ENCODE results near the gene CRTAC1. TPM values are rescaled to one million over a fixed set of nuclear protein-coding genes. Genes with fewer than 3 reads are reported as not detected.

The CRTAC1 gene
- polyA plus RNA-seq, 2 of the 4 experiments (the other 2 are of a cell fraction): 0.32 to 0.39 TPM

GRCh38 chr10:97851341-97852001, 178.9 kb downstream of the CRTAC1 start:
- H3K4me2 ChIP-seq: no peak overlapping the region
- ChIA-PET CTCF (interaction anchor here (0.7 to 7.8 kb wide), 6 partner anchors 8 to 60 kb away, joined by 3 to 62 read pairs (median 3); no protein-coding TSS in a partner anchor), POLR2A (no interaction called here)
- ATAC-seq (no peak), FAIRE-seq (no peak), DNase-seq (ENCODE audit: low read depth in 1 of 2, low spot score in 1 of 2) (no peak)
- no peaks in the 10 kb centered on the region for H3K9me3 ChIP-seq
- 80% methylated on average over 7 of the region's 7 CpGs for WGBS (ENCODE audit: missing lambda C conversion rate)
- no peak overlapping the region for H3K27ac ChIP-seq
- no peak overlapping the region for H3K4me3 ChIP-seq
- peaks cover 6% of the 10 kb centered on the region; the same call in 2 of the 3 replicates for H3K4me1 ChIP-seq
- TF ChIP-seq CBX2 (IDR thresholded peaks at IDR 0.05; ENCODE audit: borderline replicate concordance, low read depth) (no peak), RAD21 (conservative IDR thresholded peaks at IDR 0.05 in 1 of 2, IDR thresholded peaks at IDR 0.05 in 1 of 2) (no peak), POLR2AphosphoS2 (conservative IDR thresholded peaks at IDR 0.05; ENCODE audit: low read length) (no peak), GATA3 (IDR thresholded peaks at IDR 0.05; ENCODE audit: borderline replicate concordance) (no peak), FOSL2 (IDR thresholded peaks at IDR 0.05) (no peak), FOSL2 (CRISPR knock-in tag; IDR thresholded peaks at IDR 0.05) (no peak)

- Histone ChIP-seq H3K4me3 (peak overlapping the region; percentile 84), H3K9me3 (no peaks in the 10 kb centered on the region), H3K4me1 (peaks cover 6% of the 10 kb centered on the region; the same call in 2 of the 3 replicates), H3K4me2 (peak overlapping the region; percentile 98), H3K27ac (peak overlapping the region in 1 of 2 experiments; percentile 83; a peak in 1 of 6 replicates)
- FAIRE-seq (no peak), DNase-seq (ENCODE audit: low read depth in 1 of 2, low spot score in 1 of 2) (no peak), ATAC-seq (no peak)
- ChIA-PET POLR2A (interaction anchor here (1.0 kb wide), 1 partner anchor 19 kb away, joined by 3 read pairs; no protein-coding TSS in a partner anchor), CTCF (interaction anchor here (0.7 to 7.8 kb wide), 7 partner anchors 9 to 193 kb away, joined by 3 to 62 read pairs (median 3); no protein-coding TSS in a partner anchor)
- TF ChIP-seq HEYL (CRISPR knock-in tag; IDR thresholded peaks at IDR 0.05) (no peak), HMGXB4 (CRISPR knock-in tag; IDR thresholded peaks at IDR 0.05; ENCODE audit: borderline replicate concordance) (no peak), REST (IDR thresholded peaks at IDR 0.05) (peak; percentile 44; the same call in 1 of the 2 replicates)
- WGBS (ENCODE audit: missing lambda C conversion rate): 66% methylated on average over 13 of the region's 13 CpGs
These were observed 180.0 kb downstream of the CRTAC1 start for GRCh38 chr10:97850446-97850845.

GRCh38 chr10:97849687-97850402, 180.6 kb downstream of the CRTAC1 start, which contains the start of gene GOLGA7B:
Gene GOLGA7B, plus strand, starts transcription at chr10:97849843. Its CDS starts 461 bp downstream, at chr10:97850304.
- no peak for FAIRE-seq
- peak within 1 kb of the TSS; percentile 76 to 83 for H3K27ac ChIP-seq
- 11% methylated on average over 7 of the region's 87 CpGs for WGBS (ENCODE audit: missing lambda C conversion rate)
- peaks cover 6% of the 10 kb centered on the region; the same call in 2 of the 3 replicates for H3K4me1 ChIP-seq
- H3K9me3 ChIP-seq: no peaks in the 10 kb centered on the region
- peak in 1 of 2 experiments; percentile 60 for DNase-seq (ENCODE audit: low read depth in 1 of 2, low spot score in 1 of 2)
- ChIA-PET CTCF (interaction anchor here (0.9 to 7.8 kb wide), 8 partner anchors 14 to 194 kb away, joined by 3 to 62 read pairs (median 4); no protein-coding TSS in a partner anchor), POLR2A (interaction anchor here (0.5 to 1.2 kb wide), 5 partner anchors 8 to 116 kb away, joined by 3 to 5 read pairs (median 3); no protein-coding TSS in a partner anchor)
- ATAC-seq: peak; percentile 84 to 86
- peak within 1 kb of the TSS; percentile 84 for H3K4me3 ChIP-seq
- H3K4me2 ChIP-seq: peak within 1 kb of the TSS; percentile 98
- TF ChIP-seq ATOH8 (CRISPR knock-in tag; IDR thresholded peaks at IDR 0.05; ENCODE audit: low read depth) (no peak), RARB (CRISPR knock-in tag; IDR thresholded peaks at IDR 0.05) (no peak), CTCF (IDR thresholded peaks at IDR 0.05) (no peak), RNF2 (IDR thresholded peaks at IDR 0.05; ENCODE audit: borderline replicate concordance, low read depth) (no peak), REST (IDR thresholded peaks at IDR 0.05) (peak; percentile 72), EHF (CRISPR knock-in tag; IDR thresholded peaks at IDR 0.05) (no peak)

All from A549 (cell line).